ENCODE measurements around the gene SEMA3C.

- TF ChIP-seq CTCF (IDR thresholded peaks at IDR 0.05; ENCODE audit: borderline replicate concordance, extremely low read depth, low read length, poor library complexity, severe bottlenecking) (no peak), EZH2 (IDR thresholded peaks at IDR 0.05; ENCODE audit: borderline replicate concordance, low read depth, low read length, severe bottlenecking) (no peak)
Observed at GRCh38 chr7:80840681-80841080, 78.2 kb downstream of the SEMA3C start.
